ENCODE measurements around the gene LRCH4. TPM values are rescaled to one million over a fixed set of nuclear protein-coding genes. Genes with fewer than 3 reads are reported as not detected.

LRCH4 gene
- total and polyA plus RNA-seq, 9 of the 15 experiments (the other 6 are each of a cell fraction or from before 2014, with no cell fraction given), result 0.06 to 63.3 (median 15.0) TPM

DNA sequence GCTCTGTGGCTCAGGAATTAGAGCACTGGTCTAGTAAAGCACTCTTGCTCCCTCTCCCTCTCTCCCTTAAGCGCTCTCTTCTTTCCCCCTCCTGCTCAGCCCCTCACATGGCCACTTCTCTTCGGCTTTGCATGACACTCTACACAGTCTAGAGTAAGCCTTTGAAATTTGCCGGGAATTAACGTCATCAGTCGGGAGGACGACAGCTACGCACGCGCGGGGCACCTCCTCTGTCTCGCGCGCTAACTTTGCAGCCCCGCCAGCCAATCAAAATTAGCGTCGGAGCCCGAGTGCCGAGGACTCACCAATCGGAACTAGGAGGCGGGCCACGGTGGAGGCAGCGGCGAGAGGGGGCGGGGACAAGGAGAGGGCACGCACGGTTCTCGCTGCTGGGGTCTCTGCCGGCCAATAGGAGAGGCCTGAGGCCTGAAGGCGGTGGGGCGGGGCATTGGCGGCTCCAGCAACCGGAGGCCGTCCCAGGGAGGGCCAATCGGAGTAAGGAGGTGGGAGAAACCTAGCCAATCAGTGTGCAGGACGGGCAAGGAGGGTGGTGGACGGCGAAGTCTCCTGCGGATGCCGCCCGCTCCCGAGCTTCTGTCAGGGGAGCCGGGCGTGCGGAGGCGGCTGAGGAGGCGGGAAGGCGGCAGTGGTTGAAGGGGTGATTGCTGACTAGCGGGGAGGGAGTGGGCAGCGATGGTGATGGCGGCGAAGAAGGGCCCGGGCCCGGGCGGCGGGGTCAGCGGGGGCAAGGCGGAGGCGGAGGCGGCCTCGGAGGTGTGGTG lies 47.1 kb downstream of the LRCH4 start, which contains the start of gene AGFG2 (continued):
- TF ChIP-seq, protein P1, sequence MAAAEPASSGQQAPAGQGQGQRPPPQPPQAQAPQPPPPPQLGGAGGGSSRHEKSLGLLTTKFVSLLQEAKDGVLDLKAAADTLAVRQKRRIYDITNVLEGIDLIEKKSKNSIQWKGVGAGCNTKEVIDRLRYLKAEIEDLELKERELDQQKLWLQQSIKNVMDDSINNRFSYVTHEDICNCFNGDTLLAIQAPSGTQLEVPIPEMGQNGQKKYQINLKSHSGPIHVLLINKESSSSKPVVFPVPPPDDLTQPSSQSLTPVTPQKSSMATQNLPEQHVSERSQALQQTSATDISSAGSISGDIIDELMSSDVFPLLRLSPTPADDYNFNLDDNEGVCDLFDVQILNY (CRISPR knock-in tag; IDR thresholded peaks at IDR 0.05), result no peak
- no peak for TF ChIP-seq ZNF274 (IDR thresholded peaks at IDR 0.05; ENCODE audit: borderline replicate concordance, low read depth, low read length)
- TF ChIP-seq ZNF280A (IDR thresholded peaks at IDR 0.05; ENCODE audit: low read depth, partially characterized antibody), result no peak
- peak; percentile 87 for TF ChIP-seq ATF3 (IDR thresholded peaks at IDR 0.05)
- no peak; the same call in 1 of the 2 replicates for TF ChIP-seq ATF3 (CRISPR knock-in tag; conservative IDR thresholded peaks at IDR 0.05)
- TF ChIP-seq ATF7 (IDR thresholded peaks at IDR 0.05), result peak; percentile 96
- no peak for TF ChIP-seq SMAD3 (CRISPR knock-in tag; conservative IDR thresholded peaks at IDR 0.05)
- TF ChIP-seq KAT8 (IDR thresholded peaks at IDR 0.05; ENCODE audit: low read depth), result no peak
- TF ChIP-seq ZNF224 (CRISPR knock-in tag; IDR thresholded peaks at IDR 0.05), result no peak
- TF ChIP-seq NFIC (IDR thresholded peaks at IDR 0.05), result peak; percentile 74
- TF ChIP-seq HOXB6 (CRISPR knock-in tag; IDR thresholded peaks at IDR 0.05; ENCODE audit: borderline replicate concordance), result no peak
- TF ChIP-seq, protein P2, sequence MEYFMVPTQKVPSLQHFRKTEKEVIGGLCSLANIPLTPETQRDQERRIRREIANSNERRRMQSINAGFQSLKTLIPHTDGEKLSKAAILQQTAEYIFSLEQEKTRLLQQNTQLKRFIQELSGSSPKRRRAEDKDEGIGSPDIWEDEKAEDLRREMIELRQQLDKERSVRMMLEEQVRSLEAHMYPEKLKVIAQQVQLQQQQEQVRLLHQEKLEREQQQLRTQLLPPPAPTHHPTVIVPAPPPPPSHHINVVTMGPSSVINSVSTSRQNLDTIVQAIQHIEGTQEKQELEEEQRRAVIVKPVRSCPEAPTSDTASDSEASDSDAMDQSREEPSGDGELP (CRISPR knock-in tag; IDR thresholded peaks at IDR 0.05; ENCODE audit: borderline replicate concordance), result peak; percentile 77
- TF ChIP-seq, protein P3, sequence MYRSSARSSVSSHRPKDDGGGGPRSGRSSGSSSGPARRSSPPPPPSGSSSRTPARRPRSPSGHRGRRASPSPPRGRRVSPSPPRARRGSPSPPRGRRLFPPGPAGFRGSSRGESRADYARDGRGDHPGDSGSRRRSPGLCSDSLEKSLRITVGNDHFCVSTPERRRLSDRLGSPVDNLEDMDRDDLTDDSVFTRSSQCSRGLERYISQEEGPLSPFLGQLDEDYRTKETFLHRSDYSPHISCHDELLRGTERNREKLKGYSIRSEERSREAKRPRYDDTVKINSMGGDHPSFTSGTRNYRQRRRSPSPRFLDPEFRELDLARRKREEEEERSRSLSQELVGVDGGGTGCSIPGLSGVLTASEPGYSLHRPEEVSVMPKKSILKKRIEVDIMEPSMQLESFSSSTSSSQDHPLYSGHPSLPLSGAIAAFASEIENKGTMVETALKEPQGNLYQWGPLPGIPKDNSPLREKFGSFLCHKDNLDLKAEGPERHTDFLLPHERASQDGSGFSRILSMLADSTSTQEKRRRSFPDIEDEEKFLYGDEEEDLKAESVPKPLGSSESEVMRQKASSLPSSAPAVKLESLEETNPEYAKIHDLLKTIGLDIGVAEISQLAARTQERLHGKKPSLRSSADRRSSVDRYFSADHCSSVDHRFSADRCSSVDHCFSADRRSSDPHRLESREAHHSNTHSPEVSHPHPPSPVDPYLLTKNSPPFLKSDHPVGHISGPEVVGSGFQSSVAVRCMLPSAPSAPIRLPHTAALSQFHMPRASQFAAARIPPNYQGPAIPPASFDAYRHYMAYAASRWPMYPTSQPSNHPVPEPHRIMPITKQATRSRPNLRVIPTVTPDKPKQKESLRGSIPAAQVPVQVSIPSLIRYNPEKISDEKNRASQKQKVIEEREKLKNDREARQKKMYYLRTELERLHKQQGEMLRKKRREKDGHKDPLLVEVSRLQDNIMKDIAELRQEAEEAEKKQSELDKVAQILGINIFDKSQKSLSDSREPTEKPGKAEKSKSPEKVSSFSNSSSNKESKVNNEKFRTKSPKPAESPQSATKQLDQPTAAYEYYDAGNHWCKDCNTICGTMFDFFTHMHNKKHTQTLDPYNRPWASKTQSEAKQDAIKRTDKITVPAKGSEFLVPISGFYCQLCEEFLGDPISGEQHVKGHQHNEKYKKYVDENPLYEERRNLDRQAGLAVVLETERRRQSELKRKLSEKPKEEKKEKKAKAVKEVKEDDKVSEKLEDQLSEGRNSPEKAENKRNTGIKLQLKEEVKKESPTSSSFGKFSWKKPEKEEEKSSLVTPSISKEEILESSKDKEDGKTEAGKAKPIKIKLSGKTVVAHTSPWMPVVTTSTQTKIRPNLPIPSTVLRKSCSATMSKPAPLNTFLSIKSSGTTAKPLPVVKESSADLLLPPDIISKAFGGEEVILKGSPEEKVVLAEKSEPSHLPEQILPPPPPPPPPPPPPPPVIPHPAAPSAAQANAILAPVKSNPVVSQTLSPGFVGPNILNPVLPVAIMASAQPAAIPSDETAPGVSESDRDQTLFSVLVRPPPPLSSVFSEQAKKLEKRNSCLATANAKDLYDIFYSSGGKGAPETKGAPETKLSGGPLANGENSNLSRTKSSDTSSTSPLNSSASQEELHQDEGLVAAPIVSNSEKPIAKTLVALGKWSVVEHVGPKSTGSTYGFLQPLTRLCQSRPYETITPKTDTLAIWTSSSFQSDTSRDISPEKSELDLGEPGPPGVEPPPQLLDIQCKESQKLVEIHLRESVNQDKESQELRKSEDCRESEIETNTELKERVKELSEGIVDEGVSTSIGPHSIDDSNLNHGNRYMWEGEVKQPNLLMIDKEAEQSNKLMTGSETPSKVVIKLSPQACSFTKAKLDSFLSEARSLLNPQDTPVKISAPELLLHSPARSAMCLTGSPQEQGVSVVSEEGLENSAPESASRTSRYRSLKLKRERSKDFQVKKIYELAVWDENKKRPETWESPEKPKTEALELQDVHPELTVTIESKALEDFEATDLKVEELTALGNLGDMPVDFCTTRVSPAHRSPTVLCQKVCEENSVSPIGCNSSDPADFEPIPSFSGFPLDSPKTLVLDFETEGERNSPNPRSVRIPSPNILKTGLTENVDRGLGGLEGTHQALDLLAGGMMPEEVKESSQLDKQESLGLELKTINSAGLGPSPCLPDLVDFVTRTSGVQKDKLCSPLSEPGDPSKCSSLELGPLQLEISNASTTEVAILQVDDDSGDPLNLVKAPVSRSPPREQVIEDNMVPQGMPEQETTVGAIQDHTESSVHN (IDR thresholded peaks at IDR 0.05; ENCODE audit: borderline replicate concordance in 1 of 2, low read depth in 1 of 2), result peak in 1 of 2 experiments; percentile 47; a peak in 2 of 4 replicates
- no peak for TF ChIP-seq GATAD2B (IDR thresholded peaks at IDR 0.05; ENCODE audit: borderline replicate concordance)

All from K562 (cell line).